Measurements from ENCODE around the gene ZNF610. TPM values are rescaled to one million over a fixed set of nuclear protein-coding genes. Genes with fewer than 3 reads are reported as not detected.
"Not testable (repeated sequence)": the region's sequence is repeated elsewhere in the genome, so short reads cannot be mapped to it uniquely, and the experiment has no call there.

The ZNF610 gene
- total RNA-seq (ENCODE audit: low replicate concordance), result 15.5 and 18.0 TPM in 2 replicates
- long read RNA-seq, transcript ZNF610-203 (6 exons, 2,191 nt), result major isoform, 14 of 22 reads
- long read RNA-seq, partial matches to known transcripts, result 4 of 22 reads
- long read RNA-seq, other reads (novel, unspliced or antisense), result 2 of 22 reads

DNA sequence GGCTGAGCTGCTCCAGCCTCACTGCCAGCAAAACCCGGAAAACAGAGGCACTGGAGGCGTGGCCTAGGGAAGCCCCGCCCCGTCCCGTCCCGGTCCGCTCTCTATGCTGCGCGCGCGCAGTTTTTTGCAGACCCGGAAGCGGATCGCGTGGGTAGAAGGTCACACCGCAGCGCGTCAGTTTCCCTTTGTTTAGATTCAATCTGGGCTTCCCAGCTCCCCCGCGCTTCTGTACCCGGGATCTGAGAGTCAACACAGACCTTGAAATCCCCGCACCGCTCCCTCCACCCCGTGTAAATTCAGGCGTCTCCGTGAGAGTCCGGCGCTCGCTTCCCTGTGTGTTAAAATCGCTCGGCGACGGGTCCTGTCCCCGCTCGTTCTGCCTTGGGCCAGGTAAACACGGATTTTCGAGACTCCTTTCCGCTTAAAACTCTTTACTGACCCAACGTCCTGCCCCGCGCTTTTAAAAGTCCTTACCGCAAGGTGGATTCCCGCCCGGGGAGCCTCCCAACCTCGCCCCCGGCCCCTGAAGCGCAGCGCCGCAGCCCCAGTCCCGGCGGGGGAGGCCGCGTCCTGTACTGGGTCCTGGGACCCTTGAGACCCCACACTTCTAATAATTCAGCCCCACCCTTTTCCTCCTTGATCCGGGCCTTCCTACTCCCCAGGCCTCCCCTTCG is at the start of gene ZNF610:
Gene ZNF610, plus strand, starts transcription at position 127 of the 674 bp plus-strand sequence. CDS start 12,930 bp downstream, outside the sequence.
- peaks cover 29% of the 10 kb centered on the region for H3K36me3 Mint-ChIP-seq

DNA sequence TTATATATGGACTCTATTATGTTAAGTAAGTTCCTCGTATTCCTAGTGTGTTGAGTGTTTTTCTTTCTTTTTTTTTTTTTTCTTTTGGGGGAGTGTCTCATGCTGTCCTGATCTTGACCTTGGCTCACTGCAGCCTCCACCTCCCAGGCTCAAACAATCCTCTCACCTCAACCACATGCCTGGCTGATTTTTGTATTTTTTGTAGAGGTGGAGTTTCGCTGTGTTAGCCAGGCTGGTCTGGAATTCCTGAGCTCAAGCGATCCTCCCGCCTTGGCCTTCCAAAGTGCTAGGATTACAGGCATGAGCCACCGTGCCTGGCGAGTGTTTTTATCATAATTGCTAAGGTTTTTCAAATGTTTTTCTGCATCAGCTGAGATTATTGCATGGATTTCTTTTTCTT is 49.8 kb upstream of the ZNF610 start:
- peaks cover 61% of the 10 kb centered on the region for H3K36me3 Mint-ChIP-seq
- no peak overlapping the region for H3K4me3 Mint-ChIP-seq
- no peak for DNase-seq (ENCODE audit: extremely low spot score, unreplicated experiment)
- H3K27me3 Mint-ChIP-seq, result no peaks in the 10 kb centered on the region
- H3K9me3 Mint-ChIP-seq, result no peaks in the 10 kb centered on the region
- TF ChIP-seq CTCF (conservative IDR thresholded peaks at IDR 0.05), result no peak
- H3K27ac Mint-ChIP-seq, result no peak overlapping the region
- no peaks in the 10 kb centered on the region for H3K4me1 Mint-ChIP-seq (ENCODE audit: unreplicated experiment)

More for the DNA sequence above, at the start of gene ZNF610:
- Mint-ChIP-seq H3K27me3 (no peaks in the 10 kb centered on the region), H3K9me3 (no peaks in the 10 kb centered on the region), H3K27ac (peak within 1 kb of the TSS; percentile 93), H3K4me3 (peak within 1 kb of the TSS; percentile 97), H3K4me1 (ENCODE audit: unreplicated experiment) (peaks cover 13% of the 10 kb centered on the region)
- peak; percentile 93 for DNase-seq (ENCODE audit: extremely low spot score, unreplicated experiment)
- no peak for TF ChIP-seq CTCF (conservative IDR thresholded peaks at IDR 0.05)

GRCh38 chr19:52291781-52292180 is 44.3 kb upstream of the ZNF610 start:
- Mint-ChIP-seq H3K4me1 (ENCODE audit: unreplicated experiment) (peaks cover 4% of the 10 kb centered on the region), H3K27ac (no peak overlapping the region), H3K27me3 (no peaks in the 10 kb centered on the region), H3K36me3 (peaks cover 44% of the 10 kb centered on the region), H3K9me3 (peaks cover 11% of the 10 kb centered on the region), H3K4me3 (no peak overlapping the region)
- no peak for DNase-seq (ENCODE audit: extremely low spot score, unreplicated experiment)
- TF ChIP-seq CTCF (conservative IDR thresholded peaks at IDR 0.05), result no peak

DNA sequence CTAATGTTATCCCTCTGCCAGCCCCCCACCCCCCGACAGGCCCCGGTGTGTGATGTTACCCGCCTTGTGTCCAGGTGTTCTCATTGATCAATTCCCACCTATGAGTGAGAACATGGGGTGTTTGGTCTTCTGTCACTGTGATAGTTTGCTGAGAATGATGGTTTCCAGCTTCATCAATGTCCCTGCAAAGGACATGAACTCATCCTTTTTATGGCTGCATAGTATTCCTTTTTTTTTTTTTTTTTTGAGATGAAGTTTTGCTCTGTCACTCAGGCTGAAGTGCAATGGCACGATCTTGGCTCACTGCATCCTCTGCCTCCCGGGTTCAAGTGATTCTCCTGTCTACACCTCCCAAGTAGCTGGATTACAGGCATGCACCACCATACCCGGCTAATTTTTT is 43.1 kb upstream of the ZNF610 start:
- Mint-ChIP-seq H3K4me1 (ENCODE audit: unreplicated experiment) (peaks cover 12% of the 10 kb centered on the region), H3K9me3 (peaks cover 11% of the 10 kb centered on the region), H3K36me3 (peaks cover 45% of the 10 kb centered on the region)
- DNase-seq (ENCODE audit: extremely low spot score, unreplicated experiment); H3K27me3 Mint-ChIP-seq; H3K4me3 Mint-ChIP-seq; H3K27ac Mint-ChIP-seq: not testable (repeated sequence)

DNA sequence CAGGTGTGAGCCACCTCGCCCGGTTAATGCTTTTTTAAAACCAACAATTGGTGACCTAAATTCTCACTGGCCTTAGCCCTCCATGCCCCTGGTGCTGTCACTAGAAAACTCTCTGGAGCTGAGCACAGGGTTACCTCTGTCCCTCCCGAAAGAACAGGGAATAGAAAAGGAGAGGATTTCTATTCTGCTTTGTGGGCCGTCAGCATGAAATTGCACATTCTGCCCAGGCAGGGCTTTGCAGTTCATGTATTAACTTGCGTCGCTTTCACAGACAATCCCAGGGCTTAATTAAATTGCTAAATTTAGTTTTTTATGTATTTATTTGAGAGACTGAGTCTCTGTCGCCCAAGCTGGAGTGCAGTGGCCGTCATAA is 39.7 kb upstream of the ZNF610 start:
- no peak for DNase-seq (ENCODE audit: extremely low spot score, unreplicated experiment)
- H3K4me3 Mint-ChIP-seq, result peak overlapping the region; percentile 90
- H3K27me3 Mint-ChIP-seq, result peaks cover 3% of the 10 kb centered on the region
- H3K36me3 Mint-ChIP-seq, result peaks cover 55% of the 10 kb centered on the region
- no peak for TF ChIP-seq CTCF (conservative IDR thresholded peaks at IDR 0.05)
- peaks cover 15% of the 10 kb centered on the region for H3K4me1 Mint-ChIP-seq (ENCODE audit: unreplicated experiment)
- H3K27ac Mint-ChIP-seq, result peak overlapping the region; percentile 84
- peaks cover 11% of the 10 kb centered on the region for H3K9me3 Mint-ChIP-seq

- Mint-ChIP-seq H3K4me1 (ENCODE audit: unreplicated experiment) (peaks cover 15% of the 10 kb centered on the region), H3K9me3 (peaks cover 11% of the 10 kb centered on the region), H3K36me3 (peaks cover 59% of the 10 kb centered on the region), H3K27ac (peak within 1 kb of the TSS; percentile 94), H3K27me3 (peaks cover 3% of the 10 kb centered on the region), H3K4me3 (peak within 1 kb of the TSS; percentile 94)
- DNase-seq (ENCODE audit: extremely low spot score, unreplicated experiment), result peak; percentile 78
- peak; percentile 44 for TF ChIP-seq CTCF (conservative IDR thresholded peaks at IDR 0.05)
Observed at GRCh38 chr19:52296773-52297600, 39.1 kb upstream of the ZNF610 start, which contains the start of gene ZNF480. Gene ZNF480, plus strand, starts transcription at chr19:52297169. Its CDS starts 3,244 bp downstream, at chr19:52300413.

Measured in type B pancreatic cell (in vitro differentiated cells).